Osteoblast (primary cell): ENCODE data around the gene ATMIN. TPM values are rescaled to one million over a fixed set of nuclear protein-coding genes. Genes with fewer than 3 reads are reported as not detected.

Experiments
- DNase-seq: peaks from one replicate; pipeline ENCODE4 v3.0.0; 2011; ENCODE audit warnings: low spot score, mixed read lengths; ENCODE audit not compliant: insufficient read length; ENCODE audit errors: missing footprints
- H2AFZ ChIP-seq: 2 replicates; pipeline ENCODE4 v1.6.0; 2011; ENCODE audit warnings: mild to moderate bottlenecking, low read length
- H3K27ac ChIP-seq: 2 replicates; pipeline ENCODE4 v1.5.1; 2011; ENCODE audit warnings: mild to moderate bottlenecking, low read depth, low read length, moderate library complexity
- H3K27me3 ChIP-seq: 2 replicates; pipeline ENCODE4 v1.6.0; 2012; ENCODE audit warnings: mild to moderate bottlenecking, control low read depth, inconsistent platforms, low read length, moderate library complexity; ENCODE audit not compliant: insufficient read depth
- H3K36me3 ChIP-seq: 2 replicates; pipeline ENCODE4 v1.5.1; 2011; ENCODE audit warnings: mild to moderate bottlenecking, low read length, control low read depth, moderate library complexity; ENCODE audit not compliant: insufficient read depth
- H3K4me1 ChIP-seq: 2 replicates; pipeline ENCODE4 v1.5.1; 2011; ENCODE audit warnings: mild to moderate bottlenecking, low read length, control low read depth, moderate library complexity; ENCODE audit not compliant: insufficient read depth
- H3K4me2 ChIP-seq: 2 replicates; pipeline ENCODE4 v1.6.0; 2011; ENCODE audit warnings: mild to moderate bottlenecking, low read length; ENCODE audit not compliant: insufficient read depth
- H3K4me3 ChIP-seq: fragments of 200-600 bp; sonication (generic); 3 replicates; pipeline ENCODE4 v1.5.1; 2012; ENCODE audit warnings: mild to moderate bottlenecking, low read length, inconsistent platforms; ENCODE audit not compliant: insufficient read depth
- H3K79me2 ChIP-seq: 2 replicates; pipeline ENCODE4 v1.6.0; 2012; ENCODE audit warnings: mild to moderate bottlenecking, low read length, control low read depth, inconsistent platforms; ENCODE audit not compliant: insufficient read depth
- H3K9me3 ChIP-seq: 2 replicates; pipeline ENCODE4 v1.5.1; 2011; ENCODE audit warnings: low read depth, low read length, control low read depth
- H4K20me1 ChIP-seq: 2 replicates; pipeline ENCODE4 v1.6.0; 2012; ENCODE audit warnings: mild to moderate bottlenecking, low read length, control low read depth; ENCODE audit not compliant: insufficient read depth
- CTCF ChIP-seq: IDR thresholded peaks from 2 replicates; pipeline ENCODE4 v1.5.1; 2011; ENCODE audit warnings: mild to moderate bottlenecking, low read depth, low read length, moderate library complexity; ENCODE audit errors: extremely low read depth
- total RNA-seq: library from RNA; depleted of rRNA; stranded (reverse); fragments of >200 nt; gene quantifications from 2 replicates; pipeline ENCODE4 v1.2.3, GENCODE V29; 2012

The ATMIN gene
- total RNA-seq, 1 donor, result 61.2 TPM

- Histone ChIP-seq H4K20me1 (no peaks in the 10 kb centered on the region), H3K4me1 (no peaks in the 10 kb centered on the region), H3K4me3 (no peak overlapping the region), H3K9me3 (no peaks in the 10 kb centered on the region), H3K27ac (no peak overlapping the region), H3K27me3 (no peaks in the 10 kb centered on the region), H3K79me2 (no peaks in the 10 kb centered on the region), H3K36me3 (no peaks in the 10 kb centered on the region), H3K4me2 (no peak overlapping the region), H2AFZ (no peak overlapping the region)
- TF ChIP-seq CTCF, result no peak
- no peak for DNase-seq
Measured at GRCh38 chr16:81067166-81067565, 31.5 kb downstream of the ATMIN start.

- no peak for TF ChIP-seq CTCF
- Histone ChIP-seq H3K79me2 (no peaks in the 10 kb centered on the region), H2AFZ (no peak overlapping the region), H4K20me1 (no peaks in the 10 kb centered on the region), H3K4me3 (no peak overlapping the region), H3K36me3 (no peaks in the 10 kb centered on the region), H3K9me3 (no peaks in the 10 kb centered on the region), H3K4me2 (no peak overlapping the region), H3K27me3 (no peaks in the 10 kb centered on the region), H3K27ac (no peak overlapping the region), H3K4me1 (no peaks in the 10 kb centered on the region)
- no peak for DNase-seq
Measured at GRCh38 chr16:81069063-81069462, 33.4 kb downstream of the ATMIN start.

- no peaks in the 10 kb centered on the region for H3K4me1 ChIP-seq
- DNase-seq, result no peak
- H3K4me3 ChIP-seq, result no peak overlapping the region
- no peak overlapping the region for H2AFZ ChIP-seq
- TF ChIP-seq CTCF, result no peak
- H4K20me1 ChIP-seq, result no peaks in the 10 kb centered on the region
- H3K36me3 ChIP-seq, result no peaks in the 10 kb centered on the region
- H3K79me2 ChIP-seq, result no peaks in the 10 kb centered on the region
- no peak overlapping the region for H3K4me2 ChIP-seq
- H3K9me3 ChIP-seq, result no peaks in the 10 kb centered on the region
- H3K27ac ChIP-seq, result no peak overlapping the region
- no peaks in the 10 kb centered on the region for H3K27me3 ChIP-seq
Measured at GRCh38 chr16:81070979-81071378, 35.3 kb downstream of the ATMIN start.

GRCh38 chr16:81071805-81072204 lies 36.2 kb downstream of the ATMIN start:
- H3K27me3 ChIP-seq, result no peaks in the 10 kb centered on the region
- H3K4me3 ChIP-seq, result no peak overlapping the region
- H2AFZ ChIP-seq, result no peak overlapping the region
- peak; percentile 82 for DNase-seq
- H3K4me1 ChIP-seq, result peaks cover 4% of the 10 kb centered on the region
- no peak overlapping the region for H3K4me2 ChIP-seq
- TF ChIP-seq CTCF, result no peak
- H3K9me3 ChIP-seq, result no peaks in the 10 kb centered on the region
- no peak overlapping the region for H3K27ac ChIP-seq
- no peaks in the 10 kb centered on the region for H3K79me2 ChIP-seq
- no peaks in the 10 kb centered on the region for H4K20me1 ChIP-seq
- H3K36me3 ChIP-seq, result no peaks in the 10 kb centered on the region
